HG02970 (cell line): ENCODE measurements around the gene RIPOR3.
"Not testable (repeated sequence)": the region's sequence is repeated elsewhere in the genome, so short reads cannot be mapped to it uniquely, and the experiment has no call there.

Experiments
- ATAC-seq: cut with Tn5 transposase; IDR thresholded peaks from one replicate; pipeline ENCODE4 v1.9.1; 2021; ENCODE audit warnings: mild to moderate bottlenecking, moderate library complexity, moderate number of reproducible peaks; ENCODE audit not compliant: unreplicated experiment, low FRiP score

RIPOR3 gene

DNA sequence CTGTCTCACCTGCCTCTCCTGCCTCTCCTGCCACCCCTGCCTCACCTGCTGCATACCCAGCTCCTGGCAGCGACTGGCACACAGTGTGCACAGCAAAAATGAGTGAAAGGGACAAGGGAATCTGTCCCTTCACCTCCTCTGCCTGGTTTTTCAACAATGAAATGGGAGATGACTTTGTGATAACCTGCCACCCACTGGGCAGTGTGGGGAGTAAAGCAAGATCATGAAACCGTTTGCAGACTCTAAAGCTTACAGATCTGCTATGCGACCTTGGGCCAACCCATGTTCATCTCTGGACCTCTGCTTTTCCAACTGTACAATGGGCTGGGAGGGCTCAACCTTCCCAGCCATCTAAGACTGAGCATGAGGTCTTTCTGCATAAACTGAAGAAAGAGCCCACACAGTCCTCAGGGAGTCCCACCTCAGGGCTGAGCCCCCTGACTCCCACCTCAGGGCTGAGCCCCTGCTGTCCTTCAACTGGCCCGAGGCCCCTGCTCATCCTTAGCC, 81.1 kb downstream of the RIPOR3 start:
- no peak for ATAC-seq

DNA sequence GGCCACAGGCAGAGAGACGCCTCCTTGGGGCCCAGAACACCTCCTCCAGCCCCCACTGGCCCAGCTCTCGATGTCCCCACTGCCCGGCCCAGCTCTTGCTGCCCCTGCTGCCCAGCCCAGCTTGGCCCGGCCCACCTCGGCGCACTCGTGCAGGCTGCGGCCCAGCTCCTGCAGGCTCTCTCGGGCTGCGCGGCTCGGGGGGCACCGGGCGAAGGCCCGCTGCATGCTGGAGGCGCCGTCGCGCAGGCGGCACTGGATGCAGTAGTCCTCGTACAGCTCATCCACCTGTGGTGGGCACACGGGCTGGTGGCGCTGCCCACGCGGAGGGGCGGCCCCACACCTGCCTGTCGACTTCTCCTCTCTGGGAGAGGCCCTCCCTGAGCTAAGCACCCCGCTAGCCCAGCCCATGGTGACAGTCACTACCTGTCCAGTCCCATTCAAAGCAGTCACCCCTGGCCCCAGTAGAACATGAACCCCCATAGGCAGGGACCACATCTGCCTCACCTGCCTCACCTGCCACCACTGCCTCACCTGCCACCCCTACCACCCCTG, 81.8 kb downstream of the RIPOR3 start:
- no peak for ATAC-seq

DNA sequence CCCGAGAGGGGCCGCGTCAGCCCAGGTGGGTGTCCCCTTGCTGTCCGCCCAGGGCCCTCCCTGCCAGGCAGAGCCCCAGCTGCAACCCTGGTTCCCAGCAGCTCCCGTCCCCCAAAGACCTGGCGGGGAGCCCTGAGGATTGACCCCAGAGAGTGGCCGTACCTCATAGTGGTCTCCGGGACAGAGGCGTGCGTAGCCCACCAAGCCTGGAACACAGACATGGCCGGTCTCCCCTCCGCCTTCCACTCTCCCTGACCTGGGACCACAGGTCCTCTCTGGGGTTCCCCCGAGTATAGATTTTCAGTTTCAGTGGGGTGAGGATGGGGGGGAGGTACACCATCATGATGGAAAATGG, 82.6 kb downstream of the RIPOR3 start:
- ATAC-seq = no peak

DNA sequence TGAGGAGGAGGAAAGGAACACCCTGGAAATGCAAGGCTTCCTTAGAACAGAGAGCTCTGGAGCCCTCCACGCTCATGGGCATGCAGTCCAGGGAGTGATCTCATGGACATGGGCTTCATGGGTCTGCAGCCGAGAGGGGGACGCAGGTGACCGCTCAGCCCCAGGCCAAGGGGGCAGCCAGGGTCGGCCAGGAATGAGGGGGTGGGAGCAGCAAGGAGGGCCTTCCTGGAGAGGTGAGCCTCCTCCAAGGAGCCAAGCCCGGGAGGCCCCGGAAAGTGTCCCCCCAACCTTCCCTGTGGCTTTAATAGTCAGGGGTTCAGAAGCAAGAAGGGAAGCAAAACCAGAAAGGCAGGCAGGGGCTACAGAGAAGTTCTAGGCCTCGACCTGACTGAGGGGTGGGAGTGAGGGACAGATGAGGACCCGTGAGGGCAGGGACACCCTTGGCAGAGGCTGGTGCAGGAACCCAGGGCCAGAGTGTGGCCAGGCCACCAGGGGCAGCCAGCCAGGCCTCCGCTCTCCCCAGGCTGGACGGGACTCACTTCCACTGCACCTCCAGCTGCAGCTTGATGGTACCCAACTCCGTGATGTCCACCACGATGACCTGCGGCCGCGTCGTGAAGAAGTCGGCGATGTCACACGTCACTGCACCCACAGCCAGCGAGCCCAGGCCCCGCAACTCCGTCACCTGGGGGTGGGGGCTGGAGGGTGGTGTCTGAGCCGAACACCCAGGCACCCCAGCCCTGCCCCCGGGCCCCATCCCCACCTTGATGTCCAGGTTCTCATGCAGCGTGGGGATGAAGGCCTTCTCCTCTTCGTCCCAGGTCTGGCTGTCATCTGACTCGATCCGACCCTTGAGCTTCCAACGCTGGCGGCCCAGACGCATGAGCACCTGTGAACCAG, 83.2 kb downstream of the RIPOR3 start:
- ATAC-seq = no peak

DNA sequence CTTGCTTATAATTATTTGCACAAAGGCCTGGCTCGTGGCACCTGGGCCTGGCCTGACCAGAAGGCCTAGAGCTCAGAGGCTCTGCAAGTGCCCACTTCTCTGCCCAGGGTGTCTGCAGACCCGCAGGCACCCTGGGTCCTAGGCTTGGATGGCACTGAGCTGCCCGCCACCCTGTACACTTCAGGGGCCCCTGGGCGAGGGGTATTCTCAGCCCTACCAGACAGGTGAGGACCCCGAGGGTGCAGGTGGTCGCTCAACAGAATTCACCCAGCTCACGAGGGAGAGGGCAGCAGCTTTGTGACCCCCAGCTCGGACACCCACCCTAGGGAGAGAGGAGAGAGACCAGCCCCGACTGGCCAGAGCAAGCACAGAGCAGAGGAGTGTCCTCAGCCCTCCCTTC, 83.9 kb downstream of the RIPOR3 start:
- ATAC-seq = no peak

DNA sequence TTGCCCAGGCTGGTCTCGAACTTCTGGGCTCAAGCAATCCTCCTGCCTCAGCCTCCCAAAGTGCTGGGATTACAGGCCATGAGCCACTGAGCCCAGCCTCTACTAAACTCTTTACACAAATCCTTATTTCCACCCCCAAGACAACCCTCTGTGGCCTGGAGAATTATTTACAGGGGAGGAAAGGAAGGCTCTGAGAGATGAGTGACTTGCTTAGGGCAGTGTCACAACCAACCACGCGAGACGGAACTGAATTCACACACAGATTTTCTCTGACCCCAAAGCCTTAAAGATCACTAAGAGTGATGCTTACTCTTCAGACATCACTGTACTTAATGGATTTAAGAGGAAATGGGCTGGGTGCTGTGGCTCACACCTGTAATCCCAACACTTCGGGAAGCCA, 86.2 kb downstream of the RIPOR3 start:
- no peak for ATAC-seq

DNA sequence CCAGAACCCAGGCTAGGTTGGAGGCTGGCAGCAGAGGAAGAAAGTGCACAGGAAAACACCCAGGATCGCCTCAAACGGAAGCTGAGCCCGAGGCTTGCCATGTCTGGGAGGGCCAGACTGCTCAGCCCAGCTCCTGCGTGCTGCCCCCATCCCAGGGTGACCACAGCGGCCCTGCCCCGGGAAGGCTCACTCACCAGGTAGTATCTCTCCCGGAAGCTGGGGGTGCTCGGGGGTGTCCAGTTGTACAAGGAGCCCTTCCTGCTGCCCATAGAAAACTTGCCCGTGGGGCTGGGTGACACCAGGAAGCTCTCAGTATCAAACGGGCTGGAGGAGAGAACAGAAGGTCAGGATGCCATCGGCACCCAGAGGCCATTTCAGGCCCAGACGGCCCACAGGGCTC, 86.9 kb downstream of the RIPOR3 start:
- no peak for ATAC-seq

DNA sequence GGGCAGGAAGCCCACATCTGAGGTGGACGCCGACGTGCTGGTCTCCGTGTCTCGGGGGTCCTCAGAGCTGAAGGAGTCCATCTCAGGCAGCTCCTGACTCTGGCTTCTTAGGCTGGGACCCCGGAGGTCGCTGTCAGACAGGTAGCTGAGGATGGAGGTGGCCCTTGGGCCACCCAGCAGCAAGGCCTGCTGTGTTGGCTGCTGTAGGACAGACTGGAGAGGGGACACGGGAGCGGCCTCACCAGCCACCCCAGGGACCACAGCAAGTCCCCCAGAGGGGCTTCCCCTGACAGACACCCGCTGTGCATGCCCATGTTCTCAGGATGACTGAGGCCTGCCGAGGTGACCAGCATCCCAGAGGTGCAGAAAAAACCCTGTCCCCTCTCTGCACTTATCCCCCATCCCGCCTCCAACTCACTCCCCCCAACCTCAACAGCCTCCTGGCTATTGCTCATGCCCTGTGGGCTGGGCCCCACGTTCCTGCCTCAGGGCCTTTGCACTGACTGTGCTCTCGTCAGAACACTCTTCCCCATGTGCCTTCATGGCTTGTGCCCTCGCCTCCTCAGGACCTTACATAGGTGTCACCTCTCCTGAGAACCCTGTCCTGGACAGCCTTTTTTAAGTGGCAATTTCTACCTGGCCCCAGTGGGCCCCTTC, 88.8 kb downstream of the RIPOR3 start:
- ATAC-seq = no peak

DNA sequence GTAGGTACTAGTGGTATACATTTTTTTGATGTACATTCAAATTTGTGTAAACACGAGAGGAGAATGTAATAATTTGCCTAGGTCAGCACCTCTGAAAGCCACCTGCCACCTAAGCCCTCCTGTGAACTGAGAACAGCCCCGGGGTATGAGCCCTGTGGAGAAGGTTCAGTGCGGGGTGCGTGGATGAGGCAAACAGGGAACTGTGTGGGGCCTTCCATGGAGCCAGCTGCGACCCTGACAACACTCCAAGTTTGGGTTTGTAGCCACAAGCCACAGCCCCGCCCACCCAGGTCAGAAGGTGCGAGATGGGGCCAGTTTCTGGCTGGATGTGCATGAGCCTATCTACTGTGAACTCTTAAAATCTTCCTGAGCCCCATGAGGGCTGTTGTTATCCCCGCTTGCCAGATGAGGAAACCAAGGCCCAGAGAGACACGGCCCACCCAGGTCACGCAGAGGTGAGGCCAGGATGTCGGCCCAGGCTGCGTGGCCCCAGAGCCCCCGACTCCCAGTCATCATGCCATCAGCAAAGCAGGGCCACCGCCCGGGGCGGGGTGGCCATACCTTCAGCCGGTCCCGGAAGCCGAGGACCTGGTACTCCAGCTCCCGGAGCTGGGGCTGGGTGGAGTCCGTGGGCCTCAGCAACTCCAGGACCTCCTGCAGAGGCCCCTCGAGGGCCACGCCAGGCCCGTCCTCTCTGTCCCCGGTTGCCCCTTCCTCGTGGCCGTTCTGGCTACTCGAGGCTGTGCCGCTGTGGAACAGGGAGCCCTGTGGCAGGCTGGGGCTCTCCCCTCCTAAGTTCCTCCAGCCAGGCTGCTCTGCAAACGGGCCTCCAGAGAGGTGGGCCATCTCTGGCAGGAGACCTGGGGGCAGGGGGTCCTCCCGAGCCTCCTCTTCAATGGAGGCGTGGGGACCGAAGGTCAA, 89.6 kb downstream of the RIPOR3 start:
- ATAC-seq = no peak

DNA sequence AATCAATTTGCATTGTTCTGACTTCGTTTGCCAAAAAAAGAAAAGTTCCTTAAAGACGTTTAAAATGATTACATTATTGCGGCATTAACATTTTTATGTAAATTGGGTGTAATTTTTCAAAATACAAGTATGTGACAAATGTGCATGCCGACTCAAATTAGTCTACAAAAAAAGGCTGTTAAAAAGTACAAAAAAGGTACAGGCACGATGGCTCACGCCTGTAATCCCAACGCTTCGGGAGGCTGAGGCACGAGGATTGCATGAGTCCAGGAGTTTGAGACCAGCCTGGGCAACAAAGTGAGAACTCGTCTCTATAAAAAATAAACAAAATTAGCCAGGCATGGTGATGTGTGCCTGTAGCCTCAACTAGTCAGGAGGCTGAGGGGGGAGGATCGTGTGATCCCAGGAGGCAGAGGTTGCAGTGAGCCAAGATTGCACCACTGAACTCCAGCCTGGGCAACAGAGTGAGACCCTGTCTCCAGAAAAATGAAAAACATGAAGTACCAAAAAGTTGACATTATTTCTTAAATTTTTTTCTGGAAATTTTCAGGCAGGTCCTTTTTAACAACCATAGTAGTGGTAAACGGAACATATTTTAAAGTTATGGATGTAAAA, 91.0 kb downstream of the RIPOR3 start:
- no peak for ATAC-seq

DNA sequence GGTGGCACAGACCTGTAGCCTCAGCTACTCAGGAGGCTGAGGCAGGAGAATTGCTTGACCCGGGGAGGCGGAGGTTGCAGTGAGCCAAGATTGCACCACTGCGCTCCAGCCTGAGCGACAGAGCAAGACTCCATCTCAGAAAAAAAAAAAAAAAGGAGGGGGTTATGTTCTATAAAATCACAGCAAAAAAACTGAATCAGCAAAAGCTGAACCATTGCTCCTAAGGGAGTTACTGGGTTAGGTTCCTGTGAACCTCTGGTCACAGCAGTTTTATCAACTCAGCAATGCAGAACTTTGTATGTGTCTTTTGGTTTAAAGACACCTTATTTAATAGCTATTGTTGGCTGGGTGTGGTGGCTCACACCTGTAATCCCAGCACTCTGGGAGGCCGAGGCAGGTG, 92.6 kb downstream of the RIPOR3 start:
- not testable (repeated sequence) for ATAC-seq

DNA sequence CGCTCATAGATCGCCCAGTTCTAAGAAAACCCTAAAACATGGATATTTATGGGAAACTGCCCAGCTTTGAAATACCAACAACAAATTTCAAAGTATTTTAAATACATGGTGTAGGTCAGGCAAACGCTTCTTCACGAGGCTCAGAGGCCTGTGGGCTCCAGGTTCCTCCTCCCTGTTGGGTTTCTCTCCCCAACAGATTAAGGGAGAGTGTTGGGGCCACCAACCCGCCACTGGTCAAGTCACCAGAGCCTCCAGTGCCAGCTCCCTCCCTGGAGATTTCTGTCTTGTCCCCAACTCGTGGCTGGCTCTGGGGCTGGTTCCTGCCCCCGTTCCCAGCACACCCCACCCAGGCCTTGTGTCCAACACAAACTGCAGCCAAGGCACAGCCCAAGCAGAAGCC, 93.3 kb downstream of the RIPOR3 start:
- no peak for ATAC-seq

DNA sequence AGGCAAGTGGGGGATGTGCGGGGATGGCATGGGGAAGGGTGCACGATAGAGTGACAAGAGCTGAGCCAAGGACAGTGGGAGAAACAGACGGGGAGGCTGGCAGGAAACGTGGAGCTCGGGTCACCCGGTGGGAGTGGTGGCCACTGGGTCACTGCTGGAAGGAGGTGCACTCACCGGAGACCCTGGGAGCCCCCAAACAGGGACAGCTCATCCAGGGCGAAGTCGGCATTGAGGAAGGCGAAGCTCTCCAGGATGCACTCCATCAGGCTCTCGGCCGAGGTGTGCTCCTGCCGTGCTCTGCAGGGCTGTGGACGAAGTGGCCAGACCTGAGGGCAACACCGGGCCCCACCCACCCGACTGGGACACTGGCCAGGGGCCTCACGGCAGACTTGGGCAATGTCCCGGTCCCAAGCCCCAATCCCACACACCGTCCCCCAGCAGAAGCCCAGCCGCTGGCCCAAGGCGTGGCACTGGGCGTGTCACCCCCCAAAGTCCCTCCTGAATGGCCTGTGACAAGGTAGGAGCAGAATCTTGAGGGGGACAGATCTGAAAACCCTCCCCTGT, 93.9 kb downstream of the RIPOR3 start:
- no peak for ATAC-seq

DNA sequence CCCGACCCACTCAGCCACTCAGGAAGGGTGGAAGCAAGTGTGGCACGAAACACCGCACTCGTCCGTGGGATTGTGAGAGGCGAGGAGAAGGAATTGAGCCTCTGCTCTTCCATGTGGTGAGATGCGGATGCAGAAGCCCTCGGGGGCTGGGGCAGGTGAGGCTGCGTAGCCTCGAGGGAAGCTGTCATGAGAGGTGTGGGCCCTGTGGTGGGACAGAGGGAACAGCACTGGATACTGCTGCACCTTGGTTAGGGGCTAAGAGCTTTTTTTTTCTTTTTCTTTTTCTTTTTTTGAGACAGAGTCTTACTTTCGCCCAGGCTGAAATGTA, 94.7 kb downstream of the RIPOR3 start:
- no peak for ATAC-seq

DNA sequence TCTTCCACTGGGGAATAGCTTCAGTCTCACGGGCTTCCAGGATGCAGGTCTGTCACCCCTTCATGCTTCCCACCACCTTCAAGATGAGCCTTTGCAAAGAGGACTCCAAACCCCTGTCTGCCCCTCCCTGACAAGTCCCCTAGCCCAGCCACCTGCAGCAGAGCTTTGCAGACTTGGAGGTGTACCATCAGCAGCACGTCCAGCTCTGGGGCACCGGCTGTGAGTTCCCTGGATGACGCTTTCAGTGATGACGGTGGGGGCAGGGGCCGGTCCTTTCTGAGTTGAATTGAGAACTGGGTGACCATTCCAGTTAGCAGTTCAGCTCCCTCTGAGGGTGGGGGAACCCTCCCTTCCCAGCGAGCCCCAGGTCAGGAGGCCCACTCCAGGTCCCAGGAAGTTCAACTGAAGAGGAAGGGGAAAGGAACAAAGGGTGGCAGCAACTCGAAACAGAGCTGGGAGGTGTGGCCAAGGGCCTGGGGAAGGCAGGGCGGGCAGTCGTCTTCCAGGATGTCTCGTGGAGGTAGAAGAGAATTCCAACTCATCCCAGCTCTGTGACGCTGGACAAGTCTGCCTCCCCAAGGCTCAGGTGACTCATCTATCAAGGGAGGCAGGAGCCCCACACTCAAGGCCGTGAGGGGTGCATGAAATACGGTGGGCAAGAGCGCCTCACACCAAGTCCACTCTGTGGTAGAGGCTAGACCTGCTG, 95.2 kb downstream of the RIPOR3 start:
- ATAC-seq = no peak

DNA sequence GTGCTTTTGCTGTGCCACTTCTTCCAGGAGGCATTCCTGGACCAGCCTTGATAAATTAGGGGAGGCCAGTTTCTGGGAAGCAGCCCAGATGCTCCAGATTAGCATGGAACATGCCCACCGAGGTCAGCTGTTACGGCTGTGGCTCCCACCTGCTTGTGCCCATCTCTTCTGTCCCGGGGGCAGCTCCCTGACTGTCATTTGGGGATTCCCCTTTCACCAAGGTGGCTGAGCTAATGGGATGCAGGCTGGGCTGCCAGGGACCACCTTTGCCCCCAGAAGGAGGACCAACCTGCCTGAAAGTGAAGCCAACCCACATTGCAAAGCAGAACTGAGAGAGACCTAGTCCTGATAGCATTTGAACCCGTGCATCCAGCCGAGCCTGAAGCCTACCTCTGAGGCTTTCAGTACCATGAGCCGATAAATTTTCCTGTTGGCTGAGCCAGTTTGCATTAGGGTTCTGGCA, 95.9 kb downstream of the RIPOR3 start:
- no peak for ATAC-seq

DNA sequence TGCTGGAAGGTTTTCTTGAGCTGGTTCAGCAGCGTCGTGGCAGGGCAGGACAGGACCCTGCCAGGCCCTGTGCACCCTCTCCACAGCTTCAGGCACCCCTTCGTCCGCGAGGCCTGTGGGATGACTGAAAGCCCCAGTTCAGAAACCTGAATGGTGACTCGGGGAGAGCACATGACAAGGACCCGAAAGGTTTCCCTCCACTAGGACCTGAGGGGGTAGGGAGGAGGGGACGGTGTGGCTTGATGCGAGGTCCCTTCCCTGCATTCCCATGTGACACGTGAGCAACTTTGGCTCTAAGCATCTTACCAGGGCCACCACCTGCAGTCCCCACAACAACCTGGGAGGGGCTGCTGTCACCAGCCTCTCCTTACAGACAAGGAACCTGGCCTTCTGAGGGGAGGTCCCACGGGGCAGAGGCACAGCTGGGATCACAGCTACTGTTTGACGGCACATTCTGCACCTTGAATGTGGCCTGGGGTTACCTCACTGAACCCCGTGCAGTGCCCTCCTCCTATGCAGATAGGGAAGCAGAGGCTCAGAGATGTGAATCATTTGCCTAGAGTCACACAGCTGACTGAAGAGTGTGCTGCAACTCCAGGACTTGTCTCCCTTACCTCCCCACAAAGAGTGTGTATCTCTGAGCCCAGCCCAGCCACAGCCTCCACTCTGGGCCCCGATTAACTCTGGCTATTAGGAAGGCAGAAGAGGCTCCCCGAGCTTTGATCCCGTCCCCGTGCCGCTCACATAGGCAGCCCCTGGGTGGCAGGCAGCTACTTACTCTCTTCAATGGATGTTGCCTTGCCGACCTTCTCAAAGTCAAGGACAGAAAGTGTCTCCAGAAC, 96.5 kb downstream of the RIPOR3 start:
- no peak for ATAC-seq

DNA sequence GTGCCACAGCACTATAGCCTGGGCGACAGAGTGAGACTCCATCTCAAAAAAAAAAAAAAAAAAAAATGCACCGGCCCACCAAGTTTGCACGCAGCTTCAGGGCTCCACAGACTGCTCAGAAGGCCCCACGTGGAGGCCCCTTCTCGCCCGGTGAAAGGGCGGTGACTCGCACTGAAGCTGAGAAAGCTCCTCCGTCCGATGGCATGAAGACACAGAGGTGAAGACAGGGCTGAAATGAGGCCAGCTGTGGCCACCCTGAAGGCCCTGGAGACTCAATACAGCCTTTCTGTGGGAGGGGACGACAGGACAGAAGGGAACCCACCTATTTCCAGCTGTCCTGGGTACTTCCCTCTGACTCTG, 97.1 kb downstream of the RIPOR3 start:
- ATAC-seq = no peak

DNA sequence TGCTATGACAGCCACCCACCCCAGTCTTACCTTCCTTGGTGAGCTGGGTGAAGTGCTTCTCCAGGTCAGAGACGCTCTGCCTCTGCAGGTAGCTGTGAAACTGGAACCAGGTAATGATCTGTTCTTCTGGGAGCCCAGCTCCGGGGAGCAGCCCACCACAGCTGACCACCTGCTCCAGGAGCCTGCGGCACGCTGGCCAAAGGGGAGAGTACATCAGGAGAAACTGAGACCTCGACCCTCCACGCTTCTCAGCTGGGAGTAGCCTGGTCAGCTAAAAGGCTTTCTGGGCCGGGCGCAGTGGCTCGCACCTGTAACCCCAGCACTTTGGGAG, 98.4 kb downstream of the RIPOR3 start:
- no peak for ATAC-seq
